ENCODE data around the gene M1AP.

DNA sequence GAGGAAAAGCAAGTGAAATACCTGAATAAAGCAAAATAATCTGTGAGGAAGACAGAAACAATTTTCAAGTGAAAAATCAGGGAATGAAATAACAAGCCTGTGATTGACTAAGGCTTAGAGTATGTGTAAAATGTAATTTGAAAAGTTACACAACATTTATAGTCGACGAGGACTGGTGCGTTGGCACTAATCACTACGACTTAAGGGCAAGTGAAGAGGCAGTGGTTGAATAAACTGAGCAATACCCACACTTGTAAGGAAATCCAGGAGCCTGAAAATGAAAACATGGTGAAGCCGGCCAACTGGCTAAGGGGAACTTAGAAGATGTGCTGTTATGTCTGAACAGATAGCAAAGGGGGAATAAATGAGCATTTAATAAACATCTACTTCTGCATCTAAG is 80.2 kb downstream of the M1AP start:
- TF ChIP-seq, protein P1, sequence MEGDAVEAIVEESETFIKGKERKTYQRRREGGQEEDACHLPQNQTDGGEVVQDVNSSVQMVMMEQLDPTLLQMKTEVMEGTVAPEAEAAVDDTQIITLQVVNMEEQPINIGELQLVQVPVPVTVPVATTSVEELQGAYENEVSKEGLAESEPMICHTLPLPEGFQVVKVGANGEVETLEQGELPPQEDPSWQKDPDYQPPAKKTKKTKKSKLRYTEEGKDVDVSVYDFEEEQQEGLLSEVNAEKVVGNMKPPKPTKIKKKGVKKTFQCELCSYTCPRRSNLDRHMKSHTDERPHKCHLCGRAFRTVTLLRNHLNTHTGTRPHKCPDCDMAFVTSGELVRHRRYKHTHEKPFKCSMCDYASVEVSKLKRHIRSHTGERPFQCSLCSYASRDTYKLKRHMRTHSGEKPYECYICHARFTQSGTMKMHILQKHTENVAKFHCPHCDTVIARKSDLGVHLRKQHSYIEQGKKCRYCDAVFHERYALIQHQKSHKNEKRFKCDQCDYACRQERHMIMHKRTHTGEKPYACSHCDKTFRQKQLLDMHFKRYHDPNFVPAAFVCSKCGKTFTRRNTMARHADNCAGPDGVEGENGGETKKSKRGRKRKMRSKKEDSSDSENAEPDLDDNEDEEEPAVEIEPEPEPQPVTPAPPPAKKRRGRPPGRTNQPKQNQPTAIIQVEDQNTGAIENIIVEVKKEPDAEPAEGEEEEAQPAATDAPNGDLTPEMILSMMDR (IDR thresholded peaks at IDR 0.05), result no peak
- TF ChIP-seq REST (IDR thresholded peaks at IDR 0.05; ENCODE audit: insufficient read depth in 1 of 2, low read depth in 2 of 2, low read length in 1 of 2), result no peak
- TF ChIP-seq TCF7L2 (IDR thresholded peaks at IDR 0.05; ENCODE audit: low read depth, low read length), result no peak
- TF ChIP-seq SIN3A (IDR thresholded peaks at IDR 0.05; ENCODE audit: borderline replicate concordance, insufficient read depth, low read depth, low read length), result no peak

All from Panc1 (cell line).